ENCODE data around the gene GGACT. TPM values are rescaled to one million over a fixed set of nuclear protein-coding genes. Genes with fewer than 3 reads are reported as not detected.

GGACT gene
- polyA plus RNA-seq, 3 donors: 1.7 to 8.3 (median 6.5) TPM

- H3K36me3 ChIP-seq (replicated peaks in 1 of 2; ENCODE audit: control insufficient read depth in 1 of 2, insufficient read depth in 2 of 2, low read length in 2 of 2): no peaks in the 10 kb centered on the region
- H3K4me1 ChIP-seq (ENCODE audit: control insufficient read depth in 1 of 2, insufficient read depth in 2 of 2, low read length in 2 of 2): peaks cover 16 to 30% of the 10 kb centered on the region in 2 donors
- H3K9me3 Mint-ChIP-seq: peaks cover 0 to 2% (median 0%) of the 10 kb centered on the region in 7 donors
- no peaks in the 10 kb centered on the region for H4K20me1 ChIP-seq (ENCODE audit: insufficient read depth, low read length)
- intact Hi-C loops (cut with micrococcal nuclease): loop anchor here (5.0 to 10.0 kb wide), 3 partner anchors 87 to 857 kb away; no protein-coding TSS in a partner anchor
- DNase-seq: no peak
- WGBS (ENCODE audit: insufficient coverage): 11% methylated on average over 2 of the region's 7 CpGs
- H3K9me3 ChIP-seq (replicated peaks in 1 of 2; ENCODE audit: control insufficient read depth in 1 of 2, insufficient read depth in 1 of 2, low read length in 2 of 2): no peaks in the 10 kb centered on the region
- peak overlapping the region; percentile 26 for H3K4me2 ChIP-seq (replicated peaks; ENCODE audit: extremely low read depth, low read length, poor library complexity, severe bottlenecking)
- no peaks in the 10 kb centered on the region for H3K27me3 ChIP-seq (ENCODE audit: control insufficient read depth in 2 of 2, insufficient read depth in 2 of 2, low read length in 2 of 2)
- peak overlapping the region in 1 of 7 donors; percentile 8 for H3K27ac Mint-ChIP-seq
- peak overlapping the region in 1 of 2 donors; percentile 26 for H3K4me3 Mint-ChIP-seq
- H3K4me3 ChIP-seq (replicated peaks in 1 of 3; ENCODE audit: low read depth in 2 of 3, low read length in 3 of 3): no peak overlapping the region
- TF ChIP-seq CTCF (IDR thresholded peaks at IDR 0.05): no peak
- H3K27ac ChIP-seq (ENCODE audit: low read depth in 1 of 2, low read length in 2 of 2): no peak overlapping the region
- H3K79me2 ChIP-seq (ENCODE audit: insufficient read depth, low read length): no peaks in the 10 kb centered on the region
- no peak overlapping the region for H3K9ac ChIP-seq (ENCODE audit: insufficient read depth, low read length, poor library complexity, severe bottlenecking)
- peaks cover 0 to 7% (median 0%) of the 10 kb centered on the region in 3 donors for H3K27me3 Mint-ChIP-seq (ENCODE audit: low read depth in 3 of 3)
- no peak overlapping the region for H2AFZ ChIP-seq (ENCODE audit: insufficient read depth, low read depth, low read length, poor library complexity, severe bottlenecking)
- H3K4me1 Mint-ChIP-seq: peaks cover 38% of the 10 kb centered on the region
- no peaks in the 10 kb centered on the region for H3K36me3 Mint-ChIP-seq
Measured at GRCh38 chr13:100511466-100511865, 77.1 kb downstream of the GGACT start.

GRCh38 chr13:100510208-100510957 is 78.2 kb downstream of the GGACT start:
- no peak overlapping the region for H3K4me3 Mint-ChIP-seq

More at GRCh38 chr13:100510208-100510957, 78.2 kb downstream of the GGACT start:
- no peak overlapping the region for H3K4me3 ChIP-seq (replicated peaks in 1 of 3; ENCODE audit: low read depth in 2 of 3, low read length in 3 of 3)
- Mint-ChIP-seq H3K9me3 (peaks cover 0 to 2% (median 0%) of the 10 kb centered on the region in 7 donors), H3K4me1 (peaks cover 43% of the 10 kb centered on the region), H3K36me3 (no peaks in the 10 kb centered on the region), H3K27ac (no peak overlapping the region), H3K27me3 (ENCODE audit: low read depth in 3 of 3) (peaks cover 0 to 7% (median 0%) of the 10 kb centered on the region in 3 donors)
- no peak overlapping the region for H3K9ac ChIP-seq (ENCODE audit: insufficient read depth, low read length, poor library complexity, severe bottlenecking)
- no peaks in the 10 kb centered on the region for H3K9me3 ChIP-seq (replicated peaks in 1 of 2; ENCODE audit: control insufficient read depth in 1 of 2, insufficient read depth in 1 of 2, low read length in 2 of 2)
- H3K27ac ChIP-seq (ENCODE audit: low read depth in 1 of 2, low read length in 2 of 2): no peak overlapping the region
- H2AFZ ChIP-seq (ENCODE audit: insufficient read depth, low read depth, low read length, poor library complexity, severe bottlenecking): no peak overlapping the region
- no peaks in the 10 kb centered on the region for H3K79me2 ChIP-seq (ENCODE audit: insufficient read depth, low read length)
- DNase-seq: no peak
- H4K20me1 ChIP-seq (ENCODE audit: insufficient read depth, low read length): no peaks in the 10 kb centered on the region
- no peaks in the 10 kb centered on the region for H3K27me3 ChIP-seq (ENCODE audit: control insufficient read depth in 2 of 2, insufficient read depth in 2 of 2, low read length in 2 of 2)
- intact Hi-C loops (cut with micrococcal nuclease): loop anchor here (5.0 to 10.0 kb wide), 3 partner anchors 86 to 856 kb away; no protein-coding TSS in a partner anchor
- peaks cover 18 to 32% of the 10 kb centered on the region in 2 donors for H3K4me1 ChIP-seq (ENCODE audit: control insufficient read depth in 1 of 2, insufficient read depth in 2 of 2, low read length in 2 of 2)
- 95% methylated on average over 8 of the region's 11 CpGs for WGBS (ENCODE audit: insufficient coverage)
- no peak overlapping the region for H3K4me2 ChIP-seq (replicated peaks; ENCODE audit: extremely low read depth, low read length, poor library complexity, severe bottlenecking)
- no peak for TF ChIP-seq CTCF (IDR thresholded peaks at IDR 0.05)
- no peaks in the 10 kb centered on the region for H3K36me3 ChIP-seq (replicated peaks in 1 of 2; ENCODE audit: control insufficient read depth in 1 of 2, insufficient read depth in 2 of 2, low read length in 2 of 2)

Measured in CD14-positive monocyte (primary cell).